H1 (cell line): Measurements from ENCODE around the gene DIAPH1. TPM values are rescaled to one million over a fixed set of nuclear protein-coding genes. Genes with fewer than 3 reads are reported as not detected.

ENCODE experiments used
- CTCF ChIA-PET: fragments of 300-600 bp; sonication (Branson Sonifier 250); formaldehyde crosslinking; loops from one replicate; lab custom pipeline; 2021; ENCODE audit not compliant: partially characterized antibody; lab: Charles Lee
- POLR2A ChIA-PET: fragments of 300-600 bp; sonication (Branson Sonifier 250); formaldehyde crosslinking; loops from one replicate; lab custom pipeline; 2021; ENCODE audit warnings: inconsistent platforms; ENCODE audit not compliant: partially characterized antibody; lab: Charles Lee
- DNase-seq, 2 experiments: peaks; one replicate each; pipeline versions ENCODE4 v3.0.0 to v3.0.0-alpha.2; 2010 to 2022; ENCODE audit warnings: low spot score in 2 of 2, low read depth in 1 of 2, mixed read lengths in 1 of 2
- FAIRE-seq: peaks from 2 replicates; lab custom pipeline; 2011; peaks lifted over from hg19 to GRCh38; lab: Jason Lieb, UNC
- H2AFZ ChIP-seq: 2 replicates; pipeline ENCODE4 v1.8.1; 2012; ENCODE audit warnings: low read length, inconsistent platforms
- H2AK5ac ChIP-seq: 2 replicates; pipeline ENCODE4 v1.6.1; 2013; ENCODE audit warnings: low read depth, low read length
- H2BK120ac ChIP-seq: replicated peaks from 2 replicates; pipeline ENCODE3; 2013; ENCODE audit warnings: low read depth, low read length, inconsistent platforms
- H2BK12ac ChIP-seq: 2 replicates; pipeline ENCODE4 v1.6.1; 2013; ENCODE audit warnings: low read depth, low read length
- H2BK15ac ChIP-seq: 2 replicates; pipeline ENCODE4 v1.6.1; 2013; ENCODE audit warnings: low read length
- H2BK20ac ChIP-seq: 2 replicates; pipeline ENCODE4 v1.6.1; 2013; ENCODE audit warnings: low read length
- H2BK5ac ChIP-seq: 2 replicates; pipeline ENCODE4 v1.6.1; 2013; ENCODE audit warnings: low read depth, low read length
- H3K14ac ChIP-seq: 2 replicates; pipeline ENCODE4 v1.6.1; 2013; ENCODE audit warnings: inconsistent platforms; ENCODE audit not compliant: insufficient read length
- H3K18ac ChIP-seq: 2 replicates; pipeline ENCODE4 v1.6.1; 2013; ENCODE audit warnings: low read length; ENCODE audit errors: extremely low read depth
- H3K23ac ChIP-seq: 2 replicates; pipeline ENCODE4 v1.6.1; 2013; ENCODE audit warnings: inconsistent platforms; ENCODE audit not compliant: insufficient read length
- H3K23me2 ChIP-seq: 2 replicates; pipeline ENCODE4 v1.6.1; 2013; ENCODE audit warnings: low read depth, low read length
- H3K27ac ChIP-seq: 2 replicates; pipeline ENCODE4 v1.6.1; 2011; ENCODE audit warnings: low read depth, low read length, inconsistent platforms
- H3K27me3 ChIP-seq, 4 experiments: replicated peaks in 1 of 4; 1 replicate in 1 of 4; 2 replicates in 3 of 4; pipeline versions ENCODE4 v1.6.1 to v1.8.1; 2011 to 2013; ENCODE audit warnings: low read length in 3 of 4, mild to moderate bottlenecking in 3 of 4, inconsistent platforms in 2 of 4, mixed read lengths in 2 of 4, moderate library complexity in 1 of 4; ENCODE audit not compliant: control insufficient read depth in 3 of 4, insufficient read depth in 3 of 4; ENCODE audit errors: extremely low read depth in 1 of 4
- H3K36me3 ChIP-seq, 4 experiments: 2 replicates each; pipeline versions ENCODE4 v1.6.1 to v1.8.1; 2011 to 2013; ENCODE audit warnings: mild to moderate bottlenecking in 4 of 4, low read length in 3 of 4, moderate library complexity in 2 of 4, control low read depth in 1 of 4, inconsistent platforms in 1 of 4; ENCODE audit not compliant: insufficient read depth in 4 of 4, control insufficient read depth in 2 of 4
- H3K4ac ChIP-seq: replicated peaks from 2 replicates; pipeline ENCODE3; 2013; ENCODE audit warnings: low read length, low read depth, mixed read lengths, inconsistent platforms; ENCODE audit not compliant: insufficient read length
- H3K4me1 ChIP-seq, 4 experiments: replicated peaks in 1 of 4; 1 replicate in 1 of 4; 2 replicates in 3 of 4; pipeline versions ENCODE4 v1.6.1 to v1.8.1; 2011 to 2013; ENCODE audit warnings: low read length in 3 of 4, inconsistent platforms in 2 of 4, mixed read lengths in 1 of 4; ENCODE audit not compliant: insufficient read depth in 4 of 4, control insufficient read depth in 3 of 4
- H3K4me2 ChIP-seq, 2 experiments: 2 replicates each; pipeline versions ENCODE4 v1.6.1 to v1.8.1; 2011 to 2013; ENCODE audit warnings: low read depth in 2 of 2, low read length in 2 of 2, control low read depth in 1 of 2, inconsistent platforms in 1 of 2, mild to moderate bottlenecking in 1 of 2; ENCODE audit not compliant: insufficient read depth in 1 of 2
- H3K4me3 ChIP-seq, 4 experiments: fragments of 200-600, 300-600 bp in 1 of 4; sonication (generic), shearing (Covaris generic), sonication (Bioruptor Twin) in 1 of 4; 2 replicates each; pipeline versions ENCODE4 v1.5.1 to v1.8.1; 2011 to 2016; ENCODE audit warnings: low read length in 4 of 4, low read depth in 3 of 4, control low read depth in 2 of 4, inconsistent platforms in 2 of 4, mild to moderate bottlenecking in 2 of 4, mixed read lengths in 1 of 4, moderate library complexity in 1 of 4; ENCODE audit not compliant: insufficient read depth in 2 of 4; ENCODE audit errors: extremely low read depth in 1 of 4
- H3K56ac ChIP-seq: replicated peaks from 2 replicates; pipeline ENCODE3; 2013; ENCODE audit warnings: low read depth, mild to moderate bottlenecking, mixed read lengths, low read length, inconsistent platforms; ENCODE audit not compliant: insufficient read length
- H3K79me1 ChIP-seq: 2 replicates; pipeline ENCODE4 v1.6.1; 2013; ENCODE audit warnings: low read depth, low read length, control low read depth
- H3K79me2 ChIP-seq, 2 experiments: 2 replicates each; pipeline versions ENCODE4 v1.6.1 to v1.8.1; 2012 to 2013; ENCODE audit warnings: low read length in 2 of 2, mild to moderate bottlenecking in 2 of 2, inconsistent platforms in 1 of 2; ENCODE audit not compliant: insufficient read depth in 2 of 2, control insufficient read depth in 1 of 2
- H3K9ac ChIP-seq, 4 experiments: replicated peaks in 1 of 4; 1 replicate in 1 of 4; 2 replicates in 3 of 4; pipeline versions ENCODE4 v1.6.1 to v1.8.1; 2011 to 2013; ENCODE audit warnings: low read depth in 3 of 4, low read length in 3 of 4, control low read depth in 2 of 4, mild to moderate bottlenecking in 2 of 4, moderate library complexity in 2 of 4, inconsistent platforms in 1 of 4; ENCODE audit errors: extremely low read depth in 1 of 4
- H3K9me3 ChIP-seq, 2 experiments: 2 replicates each; pipeline versions ENCODE4 v1.6.1 to v1.8.1; 2012 to 2013; ENCODE audit warnings: mild to moderate bottlenecking in 2 of 2, moderate library complexity in 2 of 2, control low read depth in 1 of 2, inconsistent platforms in 1 of 2, low read depth in 1 of 2, low read length in 1 of 2, mixed read lengths in 1 of 2; ENCODE audit not compliant: insufficient read depth in 2 of 2
- H4K20me1 ChIP-seq, 2 experiments: replicated peaks in 1 of 2; 2 replicates each; pipeline versions ENCODE3 to v1.8.1; 2011 to 2013; ENCODE audit warnings: inconsistent platforms in 2 of 2, low read length in 2 of 2, mild to moderate bottlenecking in 1 of 2; ENCODE audit not compliant: insufficient read depth in 2 of 2, control insufficient read depth in 1 of 2
- H4K5ac ChIP-seq: 2 replicates; pipeline ENCODE4 v1.6.1; 2013; ENCODE audit warnings: low read length, low read depth, mixed read lengths, inconsistent platforms; ENCODE audit not compliant: insufficient read length
- H4K8ac ChIP-seq: 2 replicates; pipeline ENCODE4 v1.8.0; 2013; ENCODE audit warnings: mild to moderate bottlenecking, moderate library complexity, low read length, inconsistent platforms; ENCODE audit not compliant: insufficient read depth; ENCODE audit errors: extremely low read depth
- H4K91ac ChIP-seq: replicated peaks from 2 replicates; pipeline ENCODE3; 2013; ENCODE audit warnings: low read length, mixed read lengths, inconsistent platforms; ENCODE audit not compliant: insufficient read length
- HDAC2 ChIP-seq, 2 experiments: fragments of 300-600 bp in 1 of 2; sonication (generic) in 1 of 2; IDR thresholded peaks; 2 replicates each; pipeline ENCODE4 v1.6.1; 2011 to 2012; ENCODE audit warnings: low read depth in 2 of 2, low read length in 2 of 2, mild to moderate bottlenecking in 2 of 2, moderate library complexity in 2 of 2, borderline replicate concordance in 1 of 2, inconsistent platforms in 1 of 2
- JUND ChIP-seq: IDR thresholded peaks from 2 replicates; pipeline ENCODE4 v1.6.1; 2011; ENCODE audit warnings: mild to moderate bottlenecking, improper control_type of control experiment, low read length
- RXRA ChIP-seq: IDR thresholded peaks from 2 replicates; pipeline ENCODE4 v1.6.1; 2011; ENCODE audit warnings: low read depth, mild to moderate bottlenecking, low read length, moderate library complexity; ENCODE audit not compliant: insufficient read depth
- SAP30 ChIP-seq: fragments of 300-600 bp; sonication (generic); IDR thresholded peaks from 2 replicates; pipeline ENCODE4 v1.7.1; 2012; ENCODE audit warnings: low read length, moderate library complexity, mild to moderate bottlenecking, inconsistent platforms; ENCODE audit not compliant: insufficient read depth, insufficient replicate concordance
- SP1 ChIP-seq: IDR thresholded peaks from 2 replicates; pipeline ENCODE4 v1.6.1; 2011; ENCODE audit warnings: low read depth, low read length
- WGBS, 2 experiments: shearing (Covaris generic) in 1 of 2; methylation state at CpG; one replicate each; pipeline versions ENCODE4 v1.1.6 to v1.1.7; 2013 to 2015; ENCODE audit warnings: low lambda C conversion rate in 2 of 2, mixed read lengths in 2 of 2, inconsistent platforms in 1 of 2, low coverage in 1 of 2, missing lambda C conversion rate in 1 of 2; ENCODE audit not compliant: insufficient replicate concordance in 2 of 2, insufficient coverage in 1 of 2, insufficient read length in 1 of 2; ENCODE audit errors: extremely low coverage in 1 of 2, missing lambda C conversion rate in 1 of 2; 5-methylcytosine and 5-hydroxymethylcytosine counted together
- polyA plus RNA-seq, 7 experiments: library from polyadenylated mRNA; depleted of rRNA in 3 of 7; stranded (reverse) in 5 of 7; unstranded in 2 of 7; fragments of >200 nt in 5 of 7; fragments of 200-250 nt in 2 of 7; gene quantifications; 1 replicate in 5 of 7; 2 replicates in 1 of 7; 4 replicates in 1 of 7; pipeline versions ENCODE4 v1.2.1 to v1.2.3, GENCODE V29; 2011 to 2013; ENCODE audit warnings: missing spikeins in 2 of 7, mixed read lengths in 2 of 7
- total RNA-seq: library from RNA; stranded (reverse); fragmentation: NEBNext Ultra II Directional; extraction: Animal tissue kit (Norgen Biotek cat#: 25700); gene quantifications from 2 replicates; pipeline ENCODE4 v1.2.1, GENCODE V29; 2021

The DIAPH1 gene
- total and polyA plus RNA-seq, 2 of the 8 experiments (the other 6 are each of a cell fraction or from before 2014, with no cell fraction given): 61.2 to 114 TPM

DNA sequence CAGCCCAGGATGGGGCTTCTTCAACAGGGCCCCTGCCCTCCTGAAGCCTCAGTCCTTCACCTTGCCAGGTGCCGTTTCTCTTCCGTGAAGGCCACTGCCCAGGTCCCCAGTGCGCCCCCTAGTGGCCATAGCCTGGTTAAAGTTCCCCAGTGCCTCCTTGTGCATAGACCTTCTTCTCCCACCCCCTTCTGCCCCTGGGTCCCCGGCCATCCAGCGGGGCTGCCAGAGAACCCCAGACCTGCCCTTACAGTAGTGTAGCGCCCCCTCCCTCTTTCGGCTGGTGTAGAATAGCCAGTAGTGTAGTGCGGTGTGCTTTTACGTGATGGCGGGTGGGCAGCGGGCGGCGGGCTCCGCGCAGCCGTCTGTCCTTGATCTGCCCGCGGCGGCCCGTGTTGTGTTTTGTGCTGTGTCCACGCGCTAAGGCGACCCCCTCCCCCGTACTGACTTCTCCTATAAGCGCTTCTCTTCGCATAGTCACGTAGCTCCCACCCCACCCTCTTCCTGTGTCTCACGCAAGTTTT is 106.3 kb downstream of the DIAPH1 start:
- Histone ChIP-seq H2AK5ac (no peak overlapping the region), H3K4me1 (peaks cover 7 to 35% (median 19%) of the 10 kb centered on the region in 4 experiments), H3K23ac (no peak overlapping the region), H3K27ac (no peak overlapping the region), H2AFZ (0 out of 2 replicates have a peak overlapping the region, but pooled peaks have one; percentile 66), H2BK15ac (no peak overlapping the region), H2BK5ac (no peak overlapping the region), H3K9ac (no peak overlapping the region), H3K36me3 (peaks cover 2 to 14% (median 9%) of the 10 kb centered on the region in 4 experiments; a peak in 6 of 8 replicates), H4K91ac (no peak overlapping the region), H4K20me1 (no peaks in the 10 kb centered on the region), H3K4ac (no peak overlapping the region), H3K27me3 (no peaks in the 10 kb centered on the region), H3K18ac (no peak overlapping the region), H3K56ac (no peak overlapping the region), H3K79me1 (no peaks in the 10 kb centered on the region), H2BK20ac (no peak overlapping the region), H3K4me3 (peak overlapping the region; percentile 61 to 83 (median 76)), H3K23me2 (peaks cover 15% of the 10 kb centered on the region), H3K14ac (no peak overlapping the region), H3K4me2 (peak overlapping the region; percentile 98 to 100), H2BK120ac (no peak overlapping the region), H3K9me3 (no peaks in the 10 kb centered on the region), H2BK12ac (no peak overlapping the region), H4K5ac (no peak overlapping the region), H3K79me2 (no peaks in the 10 kb centered on the region), H4K8ac (no peak overlapping the region)
- ChIA-PET POLR2A (interaction anchor here (1.0 to 5.1 kb wide), 10 partner anchors 11 to 192 kb away, joined by 3 to 33 read pairs (median 4); partner anchors contain the start of genes PCDHGA11, PCDHGA12, PCDHGB7 and PCDHGC5), CTCF (interaction anchor here (0.6 to 50.9 kb wide), 53 partner anchors 10 to 418 kb away, joined by 3 to 1236 read pairs (median 5); partner anchors contain the start of genes PCDHB10, PCDHB11, PCDHB13 and PCDHB14)
- DNase-seq (peak; percentile 93 to 99), FAIRE-seq (peak; percentile 89)
- WGBS, 2 experiments: 3% methylated on average over 28 of the region's 28 CpGs; no CpG with 5 or more reads in 1 of the 2 experiments
- TF ChIP-seq SP1 (0 out of 2 replicates have a peak, but pooled peaks have one; percentile 24), HDAC2 (IDR thresholded peaks at IDR 0.05; ENCODE audit: borderline replicate concordance in 1 of 2, low read depth in 2 of 2, low read length in 2 of 2) (peak in 1 of 2 experiments; percentile 83; a peak in 2 of 4 replicates), JUND (peak; percentile 52; the same call in 1 of the 2 replicates), RXRA (no peak), SAP30 (no peak)
